K562 (cell line): ENCODE measurements around the gene AIPL1. TPM values are rescaled to one million over a fixed set of nuclear protein-coding genes. Genes with fewer than 3 reads are reported as not detected.

ENCODE experiments used
- ATAC-seq: fragments of 200-7000 bp; cut with Tn5 transposase; 3 replicates; pipeline ENCODE4 v1.9.1; 2020; ENCODE audit warnings: moderate library complexity
- BruUV-seq: library from RNA; stranded (reverse); fragments of 400-500 nt; replicated peaks from 2 replicates; lab custom pipeline; 2021; lab: Mats Ljungman, UMichigan
- CTCF ChIA-PET: fragments of 300-600 bp; formaldehyde crosslinking; extraction: SDS; loops from one replicate; lab custom pipeline; 2021; ENCODE audit warnings: low intra/inter-chr PET ratio; lab: Yijun Ruan, JAX
- POLR2A ChIA-PET: fragments of 300-600, 350-650 bp; sonication (Branson Sonifier 250); formaldehyde crosslinking; extraction: SDS; loops from one replicate; lab custom pipeline; 2021; ENCODE audit warnings: antibody characterized with exemption, inconsistent platforms; lab: Yijun Ruan, JAX
- DNase-seq, 4 experiments: peaks; one replicate each; pipeline versions ENCODE4 v3.0.0 to v3.0.0-alpha.2; 2011 to 2018; ENCODE audit warnings: low spot score in 3 of 4, mixed read lengths in 3 of 4; ENCODE audit errors: extremely low read depth in 1 of 4
- FAIRE-seq: peaks from 2 replicates; lab custom pipeline; 2011; peaks lifted over from hg19 to GRCh38; lab: Jason Lieb, UNC
- H2AFZ ChIP-seq: 2 replicates; pipeline ENCODE4 v1.6.0; 2011; ENCODE audit warnings: low read depth, low read length, control low read depth, inconsistent platforms
- H3K27ac ChIP-seq: fragments of 200-600 bp; 3 replicates; pipeline ENCODE4 v1.8.0; 2011; ENCODE audit warnings: low read depth, mild to moderate bottlenecking, control low read depth, inconsistent platforms, low read length, moderate library complexity, mixed read lengths; ENCODE audit errors: extremely low read depth
- H3K27me3 ChIP-seq, 2 experiments: fragments of 300-600 bp in 1 of 2; 2 replicates in 1 of 2; 3 replicates in 1 of 2; pipeline versions ENCODE4 v1.6.0 to v1.8.0; 2011; ENCODE audit warnings: inconsistent platforms in 2 of 2, low read length in 2 of 2, mild to moderate bottlenecking in 1 of 2, mixed read lengths in 1 of 2, moderate library complexity in 1 of 2; ENCODE audit not compliant: control insufficient read depth in 2 of 2, insufficient read depth in 2 of 2
- H3K36me3 ChIP-seq: fragments of 300-600 bp; 3 replicates; pipeline ENCODE4 v1.8.0; 2011; ENCODE audit warnings: mild to moderate bottlenecking, low read length, inconsistent platforms; ENCODE audit not compliant: control insufficient read depth, insufficient read depth
- H3K4me1 ChIP-seq, 2 experiments: fragments of 200-600 bp in 1 of 2; replicated peaks in 1 of 2; 2 replicates in 1 of 2; 3 replicates in 1 of 2; pipeline versions ENCODE4 v1.5.1 to v1.8.0; 2011; ENCODE audit warnings: inconsistent platforms in 2 of 2, low read length in 2 of 2, mild to moderate bottlenecking in 1 of 2, mixed read lengths in 1 of 2, moderate library complexity in 1 of 2; ENCODE audit not compliant: control insufficient read depth in 2 of 2, insufficient read depth in 2 of 2
- H3K4me2 ChIP-seq: 2 replicates; pipeline ENCODE4 v1.6.1; 2011; ENCODE audit warnings: low read length, control low read depth, inconsistent platforms, mixed read lengths; ENCODE audit not compliant: insufficient read depth
- H3K4me3 ChIP-seq: fragments of 200-600 bp; sonication (generic), shearing (Covaris generic); 2 replicates; pipeline ENCODE4 v1.5.1; 2016; ENCODE audit warnings: control low read depth, inconsistent platforms
- H3K79me2 ChIP-seq: fragments of 200-600 bp; 3 replicates; pipeline ENCODE4 v1.8.0; 2011; ENCODE audit warnings: low read length, inconsistent platforms; ENCODE audit not compliant: control insufficient read depth, insufficient read depth
- H3K9ac ChIP-seq, 2 experiments: 2 replicates each; pipeline versions ENCODE4 v1.6.0 to v1.6.1; 2011; ENCODE audit warnings: low read depth in 2 of 2, low read length in 2 of 2, control low read depth in 1 of 2, inconsistent platforms in 1 of 2, mild to moderate bottlenecking in 1 of 2, mixed read lengths in 1 of 2; ENCODE audit not compliant: insufficient read depth in 1 of 2
- H3K9me1 ChIP-seq: one replicate; pipeline ENCODE4 v1.6.0; 2011; ENCODE audit warnings: inconsistent platforms, mild to moderate bottlenecking, low read length, moderate library complexity; ENCODE audit not compliant: control insufficient read depth, insufficient read depth
- H3K9me3 ChIP-seq: replicated peaks from 2 replicates; pipeline ENCODE4 v1.5.1; 2011; ENCODE audit warnings: low read depth, low read length, inconsistent platforms; ENCODE audit not compliant: control insufficient read depth, insufficient read depth
- H4K20me1 ChIP-seq: replicated peaks from 2 replicates; pipeline ENCODE4 v1.6.1; 2011; ENCODE audit warnings: low read length, inconsistent platforms, mixed read lengths; ENCODE audit not compliant: control insufficient read depth, insufficient read depth
- CHCHD3 ChIP-seq: fragments of 250-450 bp; sonication (Bioruptor Pico); IDR thresholded peaks from 2 replicates; pipeline ENCODE4 v2.1.2; 2022; ENCODE audit warnings: mild to moderate bottlenecking
- CTCF ChIP-seq, 3 experiments: IDR thresholded peaks in 2 of 3; conservative IDR thresholded peaks in 1 of 3; 2 replicates each; pipeline ENCODE4 v1.5.1; 2011 to 2012; ENCODE audit warnings: low read length in 3 of 3, mild to moderate bottlenecking in 3 of 3, control low read depth in 2 of 3, improper control_type of control experiment in 1 of 3, inconsistent platforms in 1 of 3, low read depth in 1 of 3, mixed read lengths in 1 of 3, moderate library complexity in 1 of 3; ENCODE audit not compliant: insufficient read depth in 2 of 3
- JUND ChIP-seq, 2 experiments: IDR thresholded peaks; 2 replicates in 1 of 2; 3 replicates in 1 of 2; pipeline ENCODE4 v1.6.1; 2011; ENCODE audit warnings: borderline replicate concordance in 2 of 2, low read depth in 2 of 2, low read length in 2 of 2, improper control_type of control experiment in 1 of 2, missing biosample characterization in 1 of 2, missing genetic modification characterization in 1 of 2, missing genetic modification reagents in 1 of 2
- RAD21 ChIP-seq, 2 experiments: fragments of 250-450 bp in 1 of 2; fragments of 450-650 bp in 1 of 2; sonication (Bioruptor Pico) in 1 of 2; formaldehyde crosslinking in 1 of 2; IDR thresholded peaks in 1 of 2; conservative IDR thresholded peaks in 1 of 2; 2 replicates each; pipeline versions ENCODE4 v1.4.0 to v1.8.0; 2020 to 2022; ENCODE audit warnings: mild to moderate bottlenecking in 2 of 2, moderate library complexity in 1 of 2
- SMC3 ChIP-seq: conservative IDR thresholded peaks from 2 replicates; pipeline ENCODE4 v1.6.1; 2011; ENCODE audit warnings: low read depth, low read length, improper control_type of control experiment; ENCODE audit not compliant: insufficient read depth
- SRSF3 ChIP-seq: fragments of 200-400 bp; formaldehyde crosslinking; IDR thresholded peaks from 2 replicates; pipeline ENCODE4 v1.6.1; 2016; ENCODE audit warnings: mild to moderate bottlenecking, low read length, moderate library complexity; ENCODE audit not compliant: insufficient read depth
- STAG1 ChIP-seq: sonication (generic); formaldehyde crosslinking; IDR thresholded peaks from 2 replicates; pipeline ENCODE4 v1.5.0; 2020; ENCODE audit warnings: missing genetic modification reagents, borderline replicate concordance
- XRCC3 ChIP-seq: fragments of 450-650 bp; IDR thresholded peaks from 2 replicates; pipeline ENCODE4 v1.6.1; 2017; ENCODE audit warnings: mild to moderate bottlenecking, moderate library complexity
- ZNF778 ChIP-seq: fragments of 450-650 bp; formaldehyde crosslinking; IDR thresholded peaks from 2 replicates; pipeline ENCODE4 v1.4.0; 2020; ENCODE audit warnings: mild to moderate bottlenecking, moderate library complexity
- WGBS: fragments of 100-300 bp; shearing (Covaris generic); methylation state at CpG from one replicate; pipeline ENCODE4 v1.1.6; 2016; ENCODE audit warnings: low coverage, mixed read lengths; ENCODE audit not compliant: insufficient coverage; ENCODE audit errors: missing lambda C conversion rate; 5-methylcytosine and 5-hydroxymethylcytosine counted together
- in situ Hi-C: fragments of 300-500 bp; cut with MboI; formaldehyde crosslinking; loops from 4 replicates; pipeline ENCODE4 v1.15.0; 2018; ENCODE audit warnings: inconsistent platforms, mixed read lengths
- intact Hi-C: fragments of 100-400 bp; cut with micrococcal nuclease; formaldehyde crosslinking; loops from 2 replicates; pipeline ENCODE4 v1.14.2; 2022
- polyA plus RNA-seq, 8 experiments: library from polyadenylated mRNA; depleted of rRNA in 4 of 8; stranded (reverse) in 5 of 8; unstranded in 3 of 8; fragments of >200 nt; fragmentation: Nextera tagmentation in 2 of 8; fragmentation: Illumina TruSeq in 1 of 8; extraction: Ambion mirVana in 2 of 8; extraction: Trizol in 1 of 8; gene quantifications; 2 replicates each; pipeline versions ENCODE4 v1.2.1 to v1.2.3, GENCODE V29; 2011 to 2014; ENCODE audit warnings: inconsistent platforms in 1 of 8, missing spikeins in 1 of 8
- total RNA-seq, 7 experiments: library from RNA; depleted of rRNA in 6 of 7; stranded (reverse); fragments of >200 nt in 6 of 7; fragmentation: Illumina TruSeq in 2 of 7; extraction: Trizol in 2 of 7; gene quantifications; 2 replicates each; pipeline versions ENCODE4 v1.2.1 to v1.2.3, GENCODE V29; 2011 to 2021; ENCODE audit warnings: low replicate concordance in 1 of 7

Gene AIPL1
- total and polyA plus RNA-seq, 9 of the 15 experiments (the other 6 are each of a cell fraction or from before 2014, with no cell fraction given) = not detected

- peaks cover 0 to 4% of the 10 kb centered on the region in 2 experiments; a peak in 1 of 5 replicates for H3K4me1 ChIP-seq
- H2AFZ ChIP-seq = no peak overlapping the region
- H3K4me3 ChIP-seq = no peak overlapping the region
- H3K27ac ChIP-seq = no peak overlapping the region
- no peaks in the 10 kb centered on the region for H4K20me1 ChIP-seq
- BruUV-seq = no TSS peak
- no peaks in the 10 kb centered on the region for H3K9me3 ChIP-seq
- H3K9ac ChIP-seq = no peak overlapping the region
- 6% methylated on average over 6 of the region's 9 CpGs for WGBS
- DNase-seq (peak; percentile 63 to 70 (median 66)), FAIRE-seq (peak; percentile 81), ATAC-seq (peak; percentile 95)
- H3K36me3 ChIP-seq = no peaks in the 10 kb centered on the region
- no peaks in the 10 kb centered on the region for H3K79me2 ChIP-seq
- no peaks in the 10 kb centered on the region for H3K9me1 ChIP-seq
- CTCF ChIA-PET = interaction anchor here (0.6 to 1.0 kb wide), 3 partner anchors 23 to 844 kb away, joined by 3 read pairs; no protein-coding TSS in a partner anchor
- H3K27me3 ChIP-seq = peaks cover 0 to 10% of the 10 kb centered on the region in 2 experiments; a peak in 1 of 5 replicates
- POLR2A ChIA-PET = interaction anchor here (0.8 to 1.1 kb wide), 3 partner anchors 10 to 968 kb away, joined by 3 to 5 read pairs (median 4); no protein-coding TSS in a partner anchor
- no peak for TF ChIP-seq ZNF778 (CRISPR knock-in tag)
- TF ChIP-seq JUND (IDR thresholded peaks at IDR 0.05; ENCODE audit: borderline replicate concordance, low read depth, low read length) = 0 out of 2 replicates have a peak, but pooled peaks have one; percentile 10
- no peak for TF ChIP-seq JUND (tag; IDR thresholded peaks at IDR 0.05; ENCODE audit: borderline replicate concordance, low read depth, low read length)
- no peak for TF ChIP-seq SRSF3
- TF ChIP-seq SMC3 = peak; percentile 41; the same call in 1 of the 2 replicates
- TF ChIP-seq CHCHD3 (CRISPR knock-in tag) = no peak
- TF ChIP-seq RAD21 (CRISPR knock-in tag; conservative IDR thresholded peaks at IDR 0.05 in 1 of 2, IDR thresholded peaks at IDR 0.05 in 1 of 2) = peak; percentile 48 to 60
- no peak for TF ChIP-seq XRCC3
- TF ChIP-seq CTCF (IDR thresholded peaks at IDR 0.05 in 2 of 3, conservative IDR thresholded peaks at IDR 0.05 in 1 of 3; ENCODE audit: insufficient read depth in 2 of 3, low read depth in 1 of 3, low read length in 3 of 3) = peak; percentile 60 to 73 (median 72)
- peak; percentile 28; the same call in 1 of the 2 replicates for TF ChIP-seq STAG1 (CRISPR knock-in tag)
- intact Hi-C loops (no loop called here), in situ Hi-C loops (loop anchor here (25.0 kb wide), 1 partner anchor 1199 kb away; the partner anchor contains the start of gene SCIMP)
- no peak overlapping the region for H3K4me2 ChIP-seq
Observed at GRCh38 chr17:6435968-6436367, 1.0 kb upstream of the AIPL1 start.
